ENCODE measurements around the gene PRICKLE1. TPM values are rescaled to one million over a fixed set of nuclear protein-coding genes. Genes with fewer than 3 reads are reported as not detected.
A peak's percentile ranks its signal among the peaks of the same experiment; 100 is the strongest.

Gene PRICKLE1
- total and polyA plus RNA-seq, 2 experiments from 2014 or later: 16.5 to 25.9 TPM

GRCh38 chr12:42426746-42427145 is 162.8 kb downstream of the PRICKLE1 start:
- no peaks in the 10 kb centered on the region for H3K27me3 ChIP-seq
- H4K20me1 ChIP-seq (ENCODE audit: insufficient read depth, poor library complexity, severe bottlenecking): no peaks in the 10 kb centered on the region
- no peak overlapping the region for H3K4me3 ChIP-seq
- H3K36me3 ChIP-seq (replicated peaks; ENCODE audit: insufficient read depth, low read depth): no peaks in the 10 kb centered on the region
- no peaks in the 10 kb centered on the region for H3K9me2 ChIP-seq (replicated peaks; ENCODE audit: insufficient read depth)
- no peak overlapping the region for H3K4me2 ChIP-seq
- WGBS (ENCODE audit: low lambda C conversion rate, missing lambda C conversion rate): 87% methylated on average over 6 of the region's 6 CpGs
- H3K4me1 ChIP-seq (ENCODE audit: insufficient read depth): no peaks in the 10 kb centered on the region
- no peaks in the 10 kb centered on the region for H3K9me3 ChIP-seq (ENCODE audit: low read depth)
- no peak overlapping the region for H2AFZ ChIP-seq
- no peak for TF ChIP-seq CTCF (IDR thresholded peaks at IDR 0.05; ENCODE audit: poor library complexity)
- TF ChIP-seq EZH2 (IDR thresholded peaks at IDR 0.05; ENCODE audit: borderline replicate concordance): no peak
- no peak for TF ChIP-seq EZH2phosphoT487 (IDR thresholded peaks at IDR 0.05; ENCODE audit: low read depth, severe bottlenecking, unreplicated experiment)
- H3K27ac ChIP-seq: no peak overlapping the region
- DNase-seq (ENCODE audit: low spot score): no peak
- no peaks in the 10 kb centered on the region for H3K79me2 ChIP-seq

- Histone ChIP-seq H3K4me2 (no peak overlapping the region), H3K27me3 (no peaks in the 10 kb centered on the region), H3K4me1 (ENCODE audit: insufficient read depth) (no peaks in the 10 kb centered on the region), H2AFZ (no peak overlapping the region), H3K9me3 (ENCODE audit: low read depth) (no peaks in the 10 kb centered on the region), H3K27ac (no peak overlapping the region), H3K4me3 (no peak overlapping the region), H3K79me2 (no peaks in the 10 kb centered on the region), H3K9me2 (replicated peaks; ENCODE audit: insufficient read depth) (no peaks in the 10 kb centered on the region), H3K36me3 (replicated peaks; ENCODE audit: insufficient read depth, low read depth) (no peaks in the 10 kb centered on the region), H4K20me1 (ENCODE audit: insufficient read depth, poor library complexity, severe bottlenecking) (no peaks in the 10 kb centered on the region)
- no peak for TF ChIP-seq EZH2phosphoT487 (IDR thresholded peaks at IDR 0.05; ENCODE audit: low read depth, severe bottlenecking, unreplicated experiment)
- no peak for TF ChIP-seq EZH2 (IDR thresholded peaks at IDR 0.05; ENCODE audit: borderline replicate concordance)
- TF ChIP-seq CTCF (IDR thresholded peaks at IDR 0.05; ENCODE audit: poor library complexity): no peak
- WGBS (ENCODE audit: low lambda C conversion rate, missing lambda C conversion rate): 100% methylated on average over 1 of the region's 1 CpG
- DNase-seq (ENCODE audit: low spot score): no peak
These were observed 166.8 kb downstream of the PRICKLE1 start for GRCh38 chr12:42422785-42423184.

GRCh38 chr12:42421844-42422779 is 167.4 kb downstream of the PRICKLE1 start:
- WGBS (ENCODE audit: low lambda C conversion rate, missing lambda C conversion rate): 91% methylated on average over 3 of the region's 3 CpGs

More at GRCh38 chr12:42421844-42422779, 167.4 kb downstream of the PRICKLE1 start:
- H3K79me2 ChIP-seq: no peaks in the 10 kb centered on the region
- H2AFZ ChIP-seq: no peak overlapping the region
- no peaks in the 10 kb centered on the region for H3K27me3 ChIP-seq
- no peak overlapping the region for H3K4me2 ChIP-seq
- no peak for TF ChIP-seq CTCF (IDR thresholded peaks at IDR 0.05; ENCODE audit: poor library complexity)
- TF ChIP-seq EZH2 (IDR thresholded peaks at IDR 0.05; ENCODE audit: borderline replicate concordance): no peak
- no peak for TF ChIP-seq EZH2phosphoT487 (IDR thresholded peaks at IDR 0.05; ENCODE audit: low read depth, severe bottlenecking, unreplicated experiment)
- H3K36me3 ChIP-seq (replicated peaks; ENCODE audit: insufficient read depth, low read depth): no peaks in the 10 kb centered on the region
- no peaks in the 10 kb centered on the region for H3K9me2 ChIP-seq (replicated peaks; ENCODE audit: insufficient read depth)
- peak overlapping the region; percentile 1 for H3K27ac ChIP-seq
- no peak overlapping the region for H3K4me3 ChIP-seq
- no peak for DNase-seq (ENCODE audit: low spot score)
- H3K4me1 ChIP-seq (ENCODE audit: insufficient read depth): no peaks in the 10 kb centered on the region
- H4K20me1 ChIP-seq (ENCODE audit: insufficient read depth, poor library complexity, severe bottlenecking): no peaks in the 10 kb centered on the region
- H3K9me3 ChIP-seq (ENCODE audit: low read depth): no peaks in the 10 kb centered on the region

Measured in hepatocyte (in vitro differentiated cells).